GDM1 (cell line): ENCODE data around the gene SMIM29.
"Not testable (repeated sequence)": the region's sequence is repeated elsewhere in the genome, so short reads cannot be mapped to it uniquely, and the experiment has no call there.

Source experiments
- DNase-seq: peaks from one replicate; lab custom pipeline; 2025; lab: John Stamatoyannopoulos, UW

Gene SMIM29

GRCh38 chr6:34267746-34268145 lies 18.9 kb upstream of the SMIM29 start:
- no peak for DNase-seq

DNA sequence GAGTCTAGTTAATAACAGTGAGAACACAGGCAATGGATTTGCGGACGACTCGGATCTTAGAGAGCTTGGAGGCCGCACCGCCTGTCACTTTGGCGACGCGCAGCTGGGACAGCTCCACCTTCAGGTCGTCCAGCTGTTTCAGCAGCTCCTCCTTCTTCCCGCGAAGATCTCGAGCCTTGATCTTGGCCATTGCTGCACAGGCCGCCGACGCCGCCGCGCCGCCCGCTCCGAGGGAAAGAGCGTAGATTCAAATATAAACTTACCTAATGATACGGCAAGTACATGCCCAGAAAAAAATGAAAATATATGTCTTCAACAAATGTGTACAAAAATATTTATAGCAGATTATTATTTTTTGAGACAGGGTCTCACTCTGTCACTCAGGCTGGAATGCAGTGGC lies 14.7 kb upstream of the SMIM29 start:
- DNase-seq: not testable (repeated sequence)

- DNase-seq: no peak
Measured at GRCh38 chr6:34260576-34261267, 11.9 kb upstream of the SMIM29 start.

- no peak for DNase-seq
Measured at GRCh38 chr6:34259529-34260069, 10.8 kb upstream of the SMIM29 start.

- not testable (repeated sequence) for DNase-seq
Measured at GRCh38 chr6:34252395-34252794, 3.6 kb upstream of the SMIM29 start.

- DNase-seq: peak; percentile 58
Measured at GRCh38 chr6:34249469-34250261, 859 bp upstream of the SMIM29 start.

GRCh38 chr6:34248198-34248726 lies 544 bp downstream of the SMIM29 start:
- DNase-seq: no peak

- no peak for DNase-seq
Measured at GRCh38 chr6:34247481-34248197, 1.2 kb downstream of the SMIM29 start.

DNA sequence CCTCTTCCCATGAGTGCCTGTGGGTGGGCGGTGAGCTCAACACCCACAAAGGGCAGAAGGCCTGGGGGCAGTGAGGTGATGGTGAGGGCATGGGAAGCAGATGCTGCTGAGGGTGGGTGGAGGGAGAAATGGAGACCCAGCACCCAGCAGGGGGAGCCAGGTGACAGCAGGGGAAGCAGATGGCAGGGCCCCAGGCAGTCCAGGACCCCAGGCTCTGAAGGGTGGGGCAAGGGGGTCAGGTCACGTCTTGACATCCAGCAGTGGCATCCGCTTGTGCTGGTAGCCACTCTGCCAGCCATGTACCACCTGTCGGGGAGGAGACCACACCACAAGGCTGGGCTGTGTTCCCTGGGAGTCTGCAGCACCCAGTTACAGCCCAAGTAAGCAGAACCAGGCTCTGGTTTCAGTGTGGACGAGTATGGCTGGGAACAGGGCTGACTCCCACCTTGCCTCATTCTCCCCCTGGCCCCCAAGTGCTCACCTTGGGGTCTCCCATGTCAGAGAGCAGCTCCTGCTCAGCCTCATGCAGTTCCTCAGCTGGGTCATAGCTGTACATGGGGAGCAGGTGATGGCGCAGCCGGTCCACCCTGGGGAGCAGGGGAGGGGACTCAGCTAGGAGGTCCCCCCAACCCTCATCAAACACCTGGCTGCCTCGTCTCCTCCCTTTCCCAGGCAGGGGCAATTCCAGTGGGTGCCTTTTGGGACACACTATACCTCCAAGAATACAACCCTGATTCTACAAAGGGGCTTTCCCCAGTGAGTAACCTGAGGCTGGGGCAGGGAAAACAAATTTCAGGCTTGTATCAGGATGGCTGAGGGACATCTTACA lies 2.0 kb downstream of the SMIM29 start:
- peak; percentile 35 for DNase-seq

- DNase-seq: no peak
Measured at GRCh38 chr6:34246249-34246562, 2.6 kb downstream of the SMIM29 start.

- DNase-seq: not testable (repeated sequence)
Measured at GRCh38 chr6:34245761-34246140, 3.1 kb downstream of the SMIM29 start.

- not testable (repeated sequence) for DNase-seq
Measured at GRCh38 chr6:34245032-34245760, 3.6 kb downstream of the SMIM29 start.

DNA sequence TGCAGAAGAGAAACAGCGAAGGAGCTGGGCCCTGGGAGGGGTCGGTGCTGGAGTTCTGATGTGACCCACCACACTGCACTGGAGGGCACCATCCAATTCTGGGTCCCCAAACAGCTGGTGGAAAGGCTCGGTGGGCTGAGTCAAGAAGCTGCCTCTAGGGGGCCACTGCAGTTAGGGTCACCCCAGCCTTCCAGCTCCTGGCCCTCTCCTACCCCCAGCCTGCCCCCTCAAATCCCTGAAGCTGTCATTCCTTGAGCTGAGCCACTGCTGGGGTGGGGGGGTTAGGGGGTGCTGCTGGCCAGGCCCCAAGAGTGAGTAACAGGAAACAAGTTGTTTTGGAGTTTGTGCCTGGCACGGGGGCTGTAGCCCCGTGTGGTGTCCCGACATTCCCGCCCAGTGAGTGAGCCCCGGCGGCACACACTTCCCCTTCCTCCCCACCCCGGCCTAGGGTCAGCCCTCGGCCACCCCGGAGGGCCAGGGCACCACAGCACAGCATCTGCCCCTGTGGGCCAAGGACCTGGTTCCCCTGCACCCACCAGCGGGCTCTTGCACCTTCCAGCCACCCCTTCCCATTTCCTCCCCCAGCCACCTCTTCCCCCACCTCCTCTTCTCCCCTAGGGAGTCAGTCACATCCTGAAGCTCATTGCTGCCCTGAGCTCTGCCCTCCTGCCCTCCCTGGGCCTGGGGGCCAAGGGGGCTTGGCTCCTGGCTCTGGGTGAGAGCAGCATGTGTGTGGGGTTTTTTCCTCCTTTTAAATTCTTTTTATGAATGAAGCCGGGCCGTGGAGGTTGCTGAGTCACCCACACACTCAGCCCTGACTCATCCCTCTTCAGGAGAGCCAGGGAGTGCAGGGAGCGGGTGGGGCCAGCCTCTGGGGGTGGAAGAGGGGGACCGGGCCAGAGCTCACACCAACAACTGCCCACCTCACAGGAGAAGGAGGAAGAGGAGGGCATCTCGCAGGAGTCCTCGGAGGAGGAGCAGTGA lies 4.6 kb downstream of the SMIM29 start:
- DNase-seq: peak; percentile 52

- no peak for DNase-seq
Measured at GRCh38 chr6:34243131-34243771, 5.6 kb downstream of the SMIM29 start.

DNA sequence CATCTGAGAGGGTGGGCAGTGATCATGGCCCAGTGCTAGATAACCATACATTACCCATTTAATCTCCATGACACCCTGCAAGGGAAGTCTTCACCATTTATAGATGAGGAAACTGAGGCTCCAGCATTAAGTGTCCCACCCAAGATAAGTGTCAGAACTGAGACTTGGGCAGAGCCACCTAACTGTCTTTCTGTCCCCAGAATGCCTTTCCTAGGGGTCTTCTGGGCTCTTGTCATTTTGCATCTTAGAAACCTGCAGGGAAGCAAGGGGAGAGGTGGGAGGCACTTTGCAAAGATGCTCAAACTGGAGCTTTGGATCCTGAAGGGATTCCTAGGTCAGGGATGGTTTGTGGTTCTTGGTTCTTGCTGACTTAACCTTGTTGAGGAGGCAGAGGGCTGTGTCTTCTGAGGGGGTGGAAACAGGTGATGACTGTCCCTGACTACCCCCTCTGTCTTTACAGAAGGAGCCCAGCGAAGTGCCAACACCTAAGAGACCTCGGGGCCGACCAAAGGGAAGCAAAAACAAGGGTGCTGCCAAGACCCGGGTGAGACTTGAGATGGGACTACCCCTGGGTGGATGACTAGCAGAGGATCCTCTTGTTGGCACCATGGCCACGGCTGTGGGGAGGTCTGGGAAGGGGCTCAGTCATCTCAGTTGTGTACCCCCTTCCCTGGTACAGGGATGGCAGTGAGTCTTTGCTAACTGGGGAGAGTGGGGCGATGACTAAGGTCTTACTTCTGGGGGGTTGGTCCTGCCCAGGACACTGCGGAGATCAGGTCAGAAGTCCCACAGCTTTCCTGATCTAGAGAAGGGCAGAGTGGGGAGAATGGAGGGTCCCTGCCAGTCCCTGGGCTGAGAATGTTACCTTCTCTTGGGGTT lies 6.3 kb downstream of the SMIM29 start:
- DNase-seq: no peak

- no peak for DNase-seq
Measured at GRCh38 chr6:34241351-34242215, 7.2 kb downstream of the SMIM29 start.
